ENCODE data around the gene CCDC102A.
"Not testable (repeated sequence)": the region's sequence is repeated elsewhere in the genome, so short reads cannot be mapped to it uniquely, and the experiment has no call there.

DNA sequence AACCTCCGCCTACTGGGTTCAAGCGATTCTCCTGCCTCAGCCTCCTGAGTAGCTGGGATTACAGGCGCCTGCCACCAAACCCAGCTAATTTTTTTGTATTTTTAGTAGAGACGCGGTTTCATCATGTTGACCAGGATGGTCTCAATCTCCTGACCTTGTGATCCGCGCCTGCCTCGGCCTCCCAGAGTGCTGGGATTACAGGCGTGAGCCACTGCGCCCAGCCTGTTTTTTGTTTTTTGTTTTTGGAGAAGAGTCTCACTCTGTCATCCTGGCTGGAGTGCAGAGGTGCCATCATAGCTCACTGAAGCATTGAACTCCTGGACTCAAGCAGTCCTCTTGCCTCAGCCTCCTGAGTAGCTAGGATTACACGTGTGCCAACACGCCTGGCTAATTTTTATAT, 11.2 kb upstream of the CCDC102A start:
- TF ChIP-seq, protein P1, sequence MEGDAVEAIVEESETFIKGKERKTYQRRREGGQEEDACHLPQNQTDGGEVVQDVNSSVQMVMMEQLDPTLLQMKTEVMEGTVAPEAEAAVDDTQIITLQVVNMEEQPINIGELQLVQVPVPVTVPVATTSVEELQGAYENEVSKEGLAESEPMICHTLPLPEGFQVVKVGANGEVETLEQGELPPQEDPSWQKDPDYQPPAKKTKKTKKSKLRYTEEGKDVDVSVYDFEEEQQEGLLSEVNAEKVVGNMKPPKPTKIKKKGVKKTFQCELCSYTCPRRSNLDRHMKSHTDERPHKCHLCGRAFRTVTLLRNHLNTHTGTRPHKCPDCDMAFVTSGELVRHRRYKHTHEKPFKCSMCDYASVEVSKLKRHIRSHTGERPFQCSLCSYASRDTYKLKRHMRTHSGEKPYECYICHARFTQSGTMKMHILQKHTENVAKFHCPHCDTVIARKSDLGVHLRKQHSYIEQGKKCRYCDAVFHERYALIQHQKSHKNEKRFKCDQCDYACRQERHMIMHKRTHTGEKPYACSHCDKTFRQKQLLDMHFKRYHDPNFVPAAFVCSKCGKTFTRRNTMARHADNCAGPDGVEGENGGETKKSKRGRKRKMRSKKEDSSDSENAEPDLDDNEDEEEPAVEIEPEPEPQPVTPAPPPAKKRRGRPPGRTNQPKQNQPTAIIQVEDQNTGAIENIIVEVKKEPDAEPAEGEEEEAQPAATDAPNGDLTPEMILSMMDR (IDR thresholded peaks at IDR 0.05) = not testable (repeated sequence)
- not testable (repeated sequence) for TF ChIP-seq POLR2A (IDR thresholded peaks at IDR 0.05)

Measured in body of pancreas (tissue), 4 donors.